ENCODE measurements around the gene GNAT2.
A peak's percentile ranks its signal among the peaks of the same experiment; 100 is the strongest.
"Not testable (repeated sequence)": the region's sequence is repeated elsewhere in the genome, so short reads cannot be mapped to it uniquely, and the experiment has no call there.

Gene GNAT2

GRCh38 chr1:109619576-109620400 is at the start of gene GNAT2, which contains the start of gene AMPD2:
TSS of gene GNAT2 (minus strand) at chr1:109619616. CDS start at chr1:109612870, 6,746 bp downstream.
TSS of gene AMPD2 (plus strand) at chr1:109619837. CDS start at chr1:109621176, 1,339 bp downstream.
- H3K27ac Mint-ChIP-seq: peak within 1 kb of the TSS; percentile 98
- H3K4me3 Mint-ChIP-seq: peak within 1 kb of the TSS; percentile 98
- DNase-seq: peak; percentile 87
- no peaks in the 10 kb centered on the region for H3K9me3 Mint-ChIP-seq
- no peaks in the 10 kb centered on the region for H3K27me3 Mint-ChIP-seq
- peaks cover 72% of the 10 kb centered on the region for H3K4me1 Mint-ChIP-seq (ENCODE audit: low read depth)
- H3K36me3 Mint-ChIP-seq (ENCODE audit: low read depth): peaks cover 29% of the 10 kb centered on the region

DNA sequence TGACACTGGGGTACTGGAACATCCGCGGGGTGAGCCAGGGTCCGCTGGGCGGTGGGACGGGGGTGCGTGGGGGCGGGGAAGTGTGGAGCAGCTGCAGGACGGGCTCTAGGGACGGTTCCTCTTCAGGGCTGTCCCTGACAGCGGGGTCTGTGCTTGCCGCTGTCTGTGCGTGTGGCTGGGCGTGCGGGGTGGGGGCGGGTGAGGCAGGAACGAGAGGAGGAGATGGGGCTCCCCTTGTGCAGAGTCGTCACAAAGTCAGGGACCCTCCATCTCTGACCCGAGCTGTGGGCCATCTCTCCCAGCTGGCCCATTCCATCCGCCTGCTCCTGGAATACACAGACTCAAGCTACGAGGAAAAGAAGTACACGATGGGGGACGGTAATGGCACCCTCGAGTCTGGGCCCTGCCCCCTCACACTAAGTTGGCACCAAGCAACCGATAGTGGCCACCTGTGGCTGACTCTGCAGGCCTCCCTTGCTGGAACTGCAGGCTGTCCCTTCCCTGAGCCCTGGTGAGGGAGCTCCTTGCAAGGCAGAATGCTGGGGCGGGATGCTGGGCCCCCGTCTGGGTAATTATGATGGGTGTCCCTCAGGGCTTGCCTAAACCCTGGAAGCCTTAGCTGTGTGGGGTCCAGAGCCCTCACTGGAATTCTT is 48.8 kb upstream of the GNAT2 start:
- H3K4me1 Mint-ChIP-seq (ENCODE audit: low read depth): peaks cover 23% of the 10 kb centered on the region
- H3K27ac Mint-ChIP-seq: peak overlapping the region; percentile 38
- no peaks in the 10 kb centered on the region for H3K36me3 Mint-ChIP-seq (ENCODE audit: low read depth)
- DNase-seq: no peak
- H3K4me3 Mint-ChIP-seq: peak overlapping the region; percentile 77
- no peaks in the 10 kb centered on the region for H3K9me3 Mint-ChIP-seq
- H3K27me3 Mint-ChIP-seq: no peaks in the 10 kb centered on the region

GRCh38 chr1:109667452-109668122 is 48.2 kb upstream of the GNAT2 start, which contains the start of gene GSTM2:
TSS of gene GSTM2 (plus strand) at chr1:109668057. CDS start at chr1:109668116, 59 bp downstream.
- H3K36me3 Mint-ChIP-seq (ENCODE audit: low read depth): no peaks in the 10 kb centered on the region
- H3K4me3 Mint-ChIP-seq: peak within 1 kb of the TSS; percentile 77
- H3K9me3 Mint-ChIP-seq: no peaks in the 10 kb centered on the region

DNA sequence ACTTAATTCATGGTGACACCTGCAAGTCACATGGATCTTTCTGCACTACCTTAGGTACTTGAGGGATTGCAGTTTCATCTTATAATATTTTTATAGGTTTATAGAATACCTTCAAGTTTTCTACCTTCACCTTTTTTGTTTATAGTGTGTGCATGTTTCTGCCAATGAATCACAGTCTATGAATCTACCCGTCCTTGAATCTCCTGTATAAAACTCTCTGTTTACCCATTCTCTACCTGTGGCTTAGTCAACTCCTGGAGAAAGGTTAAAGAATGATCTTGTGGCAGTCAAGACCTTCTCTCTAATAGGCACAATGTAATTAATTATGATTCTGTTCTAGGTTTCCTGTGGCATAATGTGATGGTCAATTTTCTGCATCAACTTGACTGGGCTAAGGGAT is 45.3 kb upstream of the GNAT2 start:
- Mint-ChIP-seq H3K27ac (no peak overlapping the region), H3K36me3 (ENCODE audit: low read depth) (peaks cover 5% of the 10 kb centered on the region), H3K4me1 (ENCODE audit: low read depth) (peaks cover 18% of the 10 kb centered on the region), H3K27me3 (no peaks in the 10 kb centered on the region), H3K4me3 (no peak overlapping the region), H3K9me3 (no peaks in the 10 kb centered on the region)
- DNase-seq: no peak

More at GRCh38 chr1:109667452-109668122, 48.2 kb upstream of the GNAT2 start, which contains the start of gene GSTM2:
- DNase-seq: peak; percentile 89
- Mint-ChIP-seq H3K4me1 (ENCODE audit: low read depth) (peaks cover 23% of the 10 kb centered on the region), H3K27me3 (no peaks in the 10 kb centered on the region), H3K27ac (peak within 1 kb of the TSS; percentile 38)

DNA sequence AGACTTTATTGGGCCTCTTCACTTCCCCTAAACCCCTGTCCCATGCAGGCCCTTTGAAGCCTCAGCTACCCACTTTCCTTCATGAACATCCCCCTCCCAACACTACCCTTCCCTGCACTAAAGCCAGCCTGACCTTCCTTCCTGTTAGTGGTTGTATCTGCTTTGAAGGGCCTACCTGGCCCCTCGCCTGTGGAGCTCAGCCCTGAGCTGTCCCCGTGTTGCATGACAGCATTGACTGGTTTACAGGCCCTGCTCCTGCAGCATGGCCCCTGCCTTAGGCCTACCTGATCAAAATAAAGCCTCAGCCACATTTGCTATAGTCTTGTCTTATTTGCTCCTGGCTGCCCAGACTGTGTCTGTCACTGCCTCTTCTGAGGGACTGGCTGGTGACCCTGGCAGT is 42.0 kb upstream of the GNAT2 start:
- DNase-seq: no peak
- H3K27ac Mint-ChIP-seq: no peak overlapping the region

GRCh38 chr1:109660691-109661026 is 41.2 kb upstream of the GNAT2 start:
- H3K27ac Mint-ChIP-seq; DNase-seq; H3K9me3 Mint-ChIP-seq; H3K4me1 Mint-ChIP-seq (ENCODE audit: low read depth); H3K4me3 Mint-ChIP-seq; H3K27me3 Mint-ChIP-seq: not testable (repeated sequence)
- H3K36me3 Mint-ChIP-seq (ENCODE audit: low read depth): peaks cover 15% of the 10 kb centered on the region

More for the DNA sequence above, 42.0 kb upstream of the GNAT2 start:
- H3K9me3 Mint-ChIP-seq: no peaks in the 10 kb centered on the region
- H3K27me3 Mint-ChIP-seq: no peaks in the 10 kb centered on the region
- H3K36me3 Mint-ChIP-seq (ENCODE audit: low read depth): peaks cover 13% of the 10 kb centered on the region
- H3K4me3 Mint-ChIP-seq: no peak overlapping the region
- peaks cover 3% of the 10 kb centered on the region for H3K4me1 Mint-ChIP-seq (ENCODE audit: low read depth)

DNA sequence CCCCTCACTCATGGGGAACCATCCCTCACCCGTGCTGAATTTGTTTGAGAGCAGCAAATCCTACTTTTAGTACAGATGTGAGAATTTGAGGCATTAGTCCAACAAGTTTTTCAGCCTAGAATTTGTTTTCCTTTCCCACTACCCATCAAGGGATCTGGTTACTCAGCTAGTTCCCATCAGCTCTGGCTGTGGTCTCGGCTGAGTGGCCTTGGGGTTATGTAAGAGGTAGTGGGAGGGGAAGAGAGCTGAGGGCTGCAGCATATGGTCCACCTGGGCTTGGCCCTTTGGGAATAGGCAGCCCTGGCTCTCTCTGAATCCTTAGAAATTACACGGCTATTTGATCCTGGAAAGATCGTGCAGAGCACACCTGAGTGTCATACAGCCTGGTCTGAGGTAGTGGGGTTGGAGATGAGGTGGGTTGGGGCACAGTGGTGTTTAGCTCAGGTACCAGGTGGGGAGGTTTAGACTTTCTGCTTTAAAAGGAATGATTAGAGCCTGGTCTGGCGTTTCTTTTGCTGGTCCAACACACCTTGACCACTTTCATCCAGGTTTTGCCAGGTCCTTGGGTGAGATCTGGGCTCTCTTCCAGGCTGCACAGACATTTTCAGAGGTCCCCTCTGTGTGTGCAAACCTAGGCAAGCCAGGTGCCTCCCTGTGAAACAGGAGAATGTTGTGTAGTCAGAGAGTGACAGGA is 40.7 kb upstream of the GNAT2 start:
- Mint-ChIP-seq H3K36me3 (ENCODE audit: low read depth) (peaks cover 15% of the 10 kb centered on the region), H3K9me3 (no peaks in the 10 kb centered on the region), H3K4me3 (no peak overlapping the region), H3K27ac (no peak overlapping the region), H3K4me1 (ENCODE audit: low read depth) (peaks cover 12% of the 10 kb centered on the region), H3K27me3 (no peaks in the 10 kb centered on the region)
- no peak for DNase-seq

DNA sequence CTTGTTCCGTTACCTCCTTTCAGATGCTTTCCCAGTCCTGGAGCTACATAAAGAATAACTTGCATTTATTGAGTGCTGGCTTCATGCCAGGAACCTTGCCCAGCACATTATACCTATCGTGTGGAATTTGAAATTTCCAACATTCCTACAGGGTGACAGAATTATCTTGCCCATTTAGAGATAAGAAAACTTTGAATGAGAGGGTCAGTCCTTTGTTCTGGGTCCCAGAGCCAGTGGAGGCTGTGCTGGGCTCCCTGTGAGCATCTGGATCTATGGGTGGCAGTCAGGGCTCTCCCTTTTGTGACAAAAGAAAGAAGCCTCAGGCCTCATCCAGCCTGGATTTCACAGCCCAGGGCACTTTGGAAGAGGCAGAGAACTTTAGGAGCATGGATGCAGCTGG is 39.7 kb upstream of the GNAT2 start:
- Mint-ChIP-seq H3K36me3 (ENCODE audit: low read depth) (peaks cover 15% of the 10 kb centered on the region), H3K4me1 (ENCODE audit: low read depth) (peaks cover 17% of the 10 kb centered on the region), H3K9me3 (no peaks in the 10 kb centered on the region), H3K4me3 (no peak overlapping the region), H3K27me3 (no peaks in the 10 kb centered on the region), H3K27ac (peak overlapping the region; percentile 13)
- no peak for DNase-seq

- Mint-ChIP-seq H3K36me3 (ENCODE audit: low read depth) (peaks cover 15% of the 10 kb centered on the region), H3K27me3 (no peaks in the 10 kb centered on the region), H3K27ac (no peak overlapping the region), H3K4me3 (no peak overlapping the region), H3K9me3 (no peaks in the 10 kb centered on the region), H3K4me1 (ENCODE audit: low read depth) (peaks cover 17% of the 10 kb centered on the region)
- no peak for DNase-seq
Observed at GRCh38 chr1:109658533-109659042, 39.2 kb upstream of the GNAT2 start.

DNA sequence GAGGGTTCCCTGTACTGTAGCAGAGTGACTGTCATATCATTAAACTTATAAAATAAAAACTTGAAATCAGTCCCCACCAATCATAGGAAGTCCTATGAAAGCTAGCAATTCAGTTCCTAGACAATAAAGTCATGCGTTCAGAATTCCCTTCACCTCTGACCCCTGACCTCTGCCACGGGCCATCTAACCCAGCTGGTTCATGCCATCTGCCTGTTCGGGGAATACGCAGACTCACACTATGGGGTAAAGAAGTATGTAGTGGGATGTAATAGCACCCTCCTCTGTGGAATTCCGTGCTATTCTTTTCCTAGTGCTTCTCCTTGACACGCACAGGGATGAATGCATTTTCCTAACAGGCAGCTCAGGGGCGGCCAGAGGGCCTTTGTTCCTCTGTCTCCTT is 38.6 kb upstream of the GNAT2 start:
- Mint-ChIP-seq H3K4me1 (ENCODE audit: low read depth) (peaks cover 17% of the 10 kb centered on the region), H3K9me3 (no peaks in the 10 kb centered on the region), H3K4me3 (no peak overlapping the region), H3K27ac (no peak overlapping the region), H3K27me3 (no peaks in the 10 kb centered on the region), H3K36me3 (ENCODE audit: low read depth) (peaks cover 15% of the 10 kb centered on the region)
- DNase-seq: no peak

- DNase-seq: no peak
- H3K36me3 Mint-ChIP-seq (ENCODE audit: low read depth): peaks cover 15% of the 10 kb centered on the region
- H3K4me3 Mint-ChIP-seq: peak overlapping the region; percentile 47
- no peak overlapping the region for H3K27ac Mint-ChIP-seq
- no peaks in the 10 kb centered on the region for H3K9me3 Mint-ChIP-seq
- H3K4me1 Mint-ChIP-seq (ENCODE audit: low read depth): peaks cover 17% of the 10 kb centered on the region
- no peaks in the 10 kb centered on the region for H3K27me3 Mint-ChIP-seq
Observed at GRCh38 chr1:109657395-109657794, 38.0 kb upstream of the GNAT2 start.

DNA sequence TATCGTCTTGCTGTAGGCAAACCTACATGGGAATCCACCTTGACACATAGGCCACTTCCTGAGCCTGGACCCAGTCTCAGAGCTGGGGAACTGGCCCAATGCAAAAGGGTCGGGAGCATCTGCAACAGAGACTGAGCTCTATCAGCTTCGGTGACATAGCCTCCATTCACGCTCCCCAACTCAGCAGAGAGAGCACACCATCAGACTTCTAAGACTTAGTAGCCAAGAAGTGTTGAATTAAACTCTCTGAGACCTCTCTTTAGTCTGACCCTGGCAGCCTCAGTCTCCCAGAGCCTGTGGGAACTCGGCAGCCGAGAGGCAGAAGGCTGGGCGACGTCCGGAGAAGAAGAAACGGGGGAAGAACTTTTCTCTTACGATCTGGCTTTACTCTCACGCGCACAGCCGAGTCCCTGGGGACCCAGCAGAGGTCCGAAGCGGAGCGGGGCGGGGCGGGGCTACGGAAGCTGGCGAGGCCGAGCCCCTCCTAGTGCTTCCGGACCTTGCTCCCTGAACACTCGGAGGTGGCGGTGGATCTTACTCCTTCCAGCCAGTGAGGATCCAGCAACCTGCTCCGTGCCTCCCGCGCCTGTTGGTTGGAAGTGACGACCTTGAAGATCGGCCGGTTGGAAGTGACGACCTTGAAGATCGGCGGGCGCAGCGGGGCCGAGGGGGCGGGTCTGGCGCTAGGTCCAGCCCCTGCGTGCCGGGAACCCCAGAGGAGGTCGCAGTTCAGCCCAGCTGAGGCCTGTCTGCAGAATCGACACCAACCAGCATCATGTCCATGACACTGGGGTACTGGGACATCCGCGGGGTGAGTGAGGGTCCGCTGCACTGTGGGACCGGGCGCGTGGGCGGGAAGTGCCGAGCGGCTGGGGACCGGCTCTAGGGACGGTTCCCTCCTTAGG is 36.5 kb upstream of the GNAT2 start, which contains the start of gene GSTM4:
Gene GSTM4, plus strand, starts transcription at position 485 of the 905 bp plus-strand sequence. Its CDS starts 291 bp downstream, at position 776.
- Mint-ChIP-seq H3K27me3 (peaks cover 4% of the 10 kb centered on the region), H3K9me3 (no peaks in the 10 kb centered on the region), H3K4me1 (ENCODE audit: low read depth) (peaks cover 17% of the 10 kb centered on the region), H3K27ac (peak within 1 kb of the TSS; percentile 91), H3K4me3 (peak within 1 kb of the TSS; percentile 91), H3K36me3 (ENCODE audit: low read depth) (peaks cover 15% of the 10 kb centered on the region)
- peak; percentile 86 for DNase-seq

DNA sequence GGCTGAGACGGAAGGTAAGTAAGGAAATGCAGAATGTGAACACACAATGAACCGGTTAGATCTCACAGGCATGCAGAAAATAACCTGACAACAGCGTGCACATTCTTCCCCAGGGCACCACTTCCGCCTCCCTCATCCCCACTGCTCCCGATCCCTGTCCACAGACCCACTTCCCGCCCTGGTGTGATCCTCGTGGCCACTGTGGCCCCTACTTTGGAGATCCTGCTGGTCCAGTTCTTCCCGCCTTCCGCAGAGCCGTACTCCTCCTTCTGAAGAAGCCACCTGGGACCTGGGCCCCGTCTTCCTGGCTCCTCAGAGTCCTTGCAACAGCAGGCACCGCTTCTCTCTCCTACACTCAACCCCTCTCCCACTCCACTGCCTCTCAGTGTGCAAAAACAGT is 35.1 kb upstream of the GNAT2 start:
- Mint-ChIP-seq H3K27me3 (peaks cover 10% of the 10 kb centered on the region), H3K4me3 (no peak overlapping the region), H3K9me3 (no peaks in the 10 kb centered on the region), H3K36me3 (ENCODE audit: low read depth) (peaks cover 8% of the 10 kb centered on the region), H3K27ac (no peak overlapping the region), H3K4me1 (ENCODE audit: low read depth) (peaks cover 17% of the 10 kb centered on the region)
- DNase-seq: no peak
